Caco-2 (cell line): ENCODE measurements around the gene DNAJB13. TPM values are rescaled to one million over a fixed set of nuclear protein-coding genes. Genes with fewer than 3 reads are reported as not detected.

Experiments
- BruUV-seq: library from RNA; stranded (reverse); fragments of 400-500 nt; replicated peaks from 2 replicates; lab custom pipeline; 2021; lab: Mats Ljungman, UMichigan
- CTCF ChIA-PET: fragments of 300-600 bp; sonication (Branson Sonifier 250); formaldehyde crosslinking; loops from one replicate; lab custom pipeline; 2022; ENCODE audit warnings: antibody characterized with exemption; lab: Charles Lee
- POLR2A ChIA-PET: fragments of 300-600 bp; sonication (Branson Sonifier 250); formaldehyde crosslinking; loops from one replicate; lab custom pipeline; 2022; ENCODE audit warnings: antibody characterized with exemption; lab: Charles Lee
- DNase-seq, 2 experiments: peaks; one replicate each; pipeline versions ENCODE4 v3.0.0 to v3.0.0-alpha.2; 2020 to 2022
- H3K27me3 ChIP-seq: replicated peaks from 2 replicates; pipeline ENCODE4 v1.6.0; 2011; ENCODE audit warnings: low read length; ENCODE audit not compliant: control insufficient read depth, insufficient read depth
- H3K36me3 ChIP-seq: 2 replicates; pipeline ENCODE4 v1.5.1; 2011; ENCODE audit warnings: low read length; ENCODE audit not compliant: control insufficient read depth, insufficient read depth
- H3K4me1 ChIP-seq: fragments of 250-450 bp; sonication (Bioruptor Pico); 2 replicates; pipeline ENCODE4 v1.5.1; 2020; ENCODE audit warnings: mild to moderate bottlenecking
- H3K4me3 ChIP-seq: 2 replicates; pipeline ENCODE4 v1.5.1; 2011; ENCODE audit warnings: low read depth, mild to moderate bottlenecking, control low read depth, low read length
- H3K9me3 ChIP-seq: fragments of 250-450 bp; sonication (Bioruptor Pico); 2 replicates; pipeline ENCODE4 v1.5.1; 2020; ENCODE audit warnings: mild to moderate bottlenecking, moderate library complexity
- H3K27ac Mint-ChIP-seq: one replicate; pipeline ENCODE4 v1.8.0; 2022; ENCODE audit warnings: mixed read lengths; ENCODE audit not compliant: unreplicated experiment
- H3K27me3 Mint-ChIP-seq: one replicate; pipeline ENCODE4 v1.8.0; 2022; ENCODE audit warnings: mixed read lengths; ENCODE audit not compliant: insufficient read depth, unreplicated experiment
- H3K36me3 Mint-ChIP-seq: one replicate; pipeline ENCODE4 v1.8.0; 2022; ENCODE audit warnings: mild to moderate bottlenecking, mixed read lengths; ENCODE audit not compliant: insufficient read depth, unreplicated experiment
- H3K4me1 Mint-ChIP-seq: one replicate; pipeline ENCODE4 v1.8.0; 2022; ENCODE audit warnings: low read depth, mixed read lengths; ENCODE audit not compliant: unreplicated experiment
- H3K4me3 Mint-ChIP-seq: one replicate; pipeline ENCODE4 v1.8.0; 2022; ENCODE audit warnings: mild to moderate bottlenecking, moderate library complexity, mixed read lengths; ENCODE audit not compliant: unreplicated experiment
- H3K9me3 Mint-ChIP-seq: one replicate; pipeline ENCODE4 v1.8.0; 2022; ENCODE audit warnings: mixed read lengths; ENCODE audit not compliant: unreplicated experiment
- CTCF ChIP-seq, 2 experiments: fragments of 200-600 bp in 1 of 2; IDR thresholded peaks; 1 replicate in 1 of 2; 2 replicates in 1 of 2; pipeline versions ENCODE4 v1.5.1 to v1.8.0; 2011 to 2022; ENCODE audit warnings: antibody characterized with exemption in 1 of 2, control low read depth in 1 of 2, inconsistent platforms in 1 of 2, low read depth in 1 of 2, low read length in 1 of 2, mild to moderate bottlenecking in 1 of 2, moderate library complexity in 1 of 2; ENCODE audit not compliant: insufficient read depth in 1 of 2, severe bottlenecking in 1 of 2, unreplicated experiment in 1 of 2
- intact Hi-C: fragments of 100-400 bp; cut with micrococcal nuclease; formaldehyde crosslinking; loops from one replicate; pipeline ENCODE4 v1.10.0; 2022; ENCODE audit not compliant: unreplicated experiment
- total RNA-seq: library from RNA; stranded (reverse); gene quantifications from 2 replicates; pipeline ENCODE4 v1.2.3, GENCODE V29; 2022

DNAJB13 gene
- total RNA-seq, 1 experiment from 2014 or later = 0.52 TPM

- intact Hi-C loops = no loop called here
- POLR2A ChIA-PET = no interaction called here
- H3K9me3 Mint-ChIP-seq = no peaks in the 10 kb centered on the region
- no peak for TF ChIP-seq CTCF (IDR thresholded peaks at IDR 0.05; ENCODE audit: insufficient read depth in 1 of 2, low read depth in 1 of 2, low read length in 1 of 2, severe bottlenecking in 1 of 2, unreplicated experiment in 1 of 2)
- H3K27me3 Mint-ChIP-seq = no peaks in the 10 kb centered on the region
- peaks cover 27% of the 10 kb centered on the region for H3K36me3 Mint-ChIP-seq
- H3K36me3 ChIP-seq = 0 out of 2 replicates have a peak, but pooled peaks cover under 1% of the 10 kb centered on the region
- CTCF ChIA-PET = interaction anchor here (0.5 kb wide), 1 partner anchor 732 kb away, joined by 3 read pairs; no protein-coding TSS in a partner anchor
- H3K27ac Mint-ChIP-seq = no peak overlapping the region
- no peaks in the 10 kb centered on the region for H3K9me3 ChIP-seq
- peak in 1 of 2 experiments; percentile 33 for DNase-seq
- H3K27me3 ChIP-seq = no peaks in the 10 kb centered on the region; the same call in 1 of the 2 replicates
- BruUV-seq = no TSS peak
- no peaks in the 10 kb centered on the region for H3K4me1 ChIP-seq
- no peaks in the 10 kb centered on the region for H3K4me1 Mint-ChIP-seq
- no peak overlapping the region for H3K4me3 ChIP-seq
- no peak overlapping the region for H3K4me3 Mint-ChIP-seq
Measured at GRCh38 chr11:73971175-73971719, 20.4 kb downstream of the DNAJB13 start.

DNA sequence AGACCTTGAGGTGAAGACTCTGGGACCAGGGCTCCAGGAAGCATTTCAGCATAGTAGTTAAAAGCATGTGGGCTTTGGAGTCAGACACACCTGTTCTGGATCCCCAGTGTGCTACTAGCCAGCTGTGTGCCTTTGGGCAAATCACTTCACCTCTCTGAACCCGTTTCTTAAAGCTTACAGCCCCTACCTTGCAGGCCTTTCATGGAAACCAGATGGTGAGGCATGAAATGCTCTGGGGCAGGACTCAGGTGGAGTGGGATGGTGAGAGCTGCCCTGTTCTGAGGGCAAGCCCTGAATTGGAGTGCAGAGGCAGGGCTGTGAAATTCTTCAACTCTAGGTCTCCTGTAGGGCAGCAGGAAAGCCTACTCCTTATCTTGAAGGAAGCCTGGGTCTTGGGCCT, 21.4 kb downstream of the DNAJB13 start:
- Mint-ChIP-seq H3K4me3 (no peak overlapping the region), H3K9me3 (no peaks in the 10 kb centered on the region), H3K27ac (no peak overlapping the region), H3K36me3 (peaks cover 34% of the 10 kb centered on the region), H3K27me3 (no peaks in the 10 kb centered on the region), H3K4me1 (no peaks in the 10 kb centered on the region)
- CTCF ChIA-PET = interaction anchor here (1.1 kb wide), 1 partner anchor 10 kb away, joined by 3 read pairs; the partner anchor contains the start of gene UCP2
- BruUV-seq = no TSS peak
- Histone ChIP-seq H3K4me1 (no peaks in the 10 kb centered on the region), H3K27me3 (no peaks in the 10 kb centered on the region), H3K4me3 (no peak overlapping the region), H3K36me3 (peaks cover 3% of the 10 kb centered on the region; the same call in 1 of the 2 replicates), H3K9me3 (no peaks in the 10 kb centered on the region)
- POLR2A ChIA-PET = interaction anchor here (1.5 kb wide), 1 partner anchor 11 kb away, joined by 13 read pairs; the partner anchor contains the start of gene UCP2
- TF ChIP-seq CTCF (IDR thresholded peaks at IDR 0.05; ENCODE audit: insufficient read depth in 1 of 2, low read depth in 1 of 2, low read length in 1 of 2, severe bottlenecking in 1 of 2, unreplicated experiment in 1 of 2) = no peak
- intact Hi-C loops = no loop called here
- DNase-seq = peak in 1 of 2 experiments; percentile 22

DNA sequence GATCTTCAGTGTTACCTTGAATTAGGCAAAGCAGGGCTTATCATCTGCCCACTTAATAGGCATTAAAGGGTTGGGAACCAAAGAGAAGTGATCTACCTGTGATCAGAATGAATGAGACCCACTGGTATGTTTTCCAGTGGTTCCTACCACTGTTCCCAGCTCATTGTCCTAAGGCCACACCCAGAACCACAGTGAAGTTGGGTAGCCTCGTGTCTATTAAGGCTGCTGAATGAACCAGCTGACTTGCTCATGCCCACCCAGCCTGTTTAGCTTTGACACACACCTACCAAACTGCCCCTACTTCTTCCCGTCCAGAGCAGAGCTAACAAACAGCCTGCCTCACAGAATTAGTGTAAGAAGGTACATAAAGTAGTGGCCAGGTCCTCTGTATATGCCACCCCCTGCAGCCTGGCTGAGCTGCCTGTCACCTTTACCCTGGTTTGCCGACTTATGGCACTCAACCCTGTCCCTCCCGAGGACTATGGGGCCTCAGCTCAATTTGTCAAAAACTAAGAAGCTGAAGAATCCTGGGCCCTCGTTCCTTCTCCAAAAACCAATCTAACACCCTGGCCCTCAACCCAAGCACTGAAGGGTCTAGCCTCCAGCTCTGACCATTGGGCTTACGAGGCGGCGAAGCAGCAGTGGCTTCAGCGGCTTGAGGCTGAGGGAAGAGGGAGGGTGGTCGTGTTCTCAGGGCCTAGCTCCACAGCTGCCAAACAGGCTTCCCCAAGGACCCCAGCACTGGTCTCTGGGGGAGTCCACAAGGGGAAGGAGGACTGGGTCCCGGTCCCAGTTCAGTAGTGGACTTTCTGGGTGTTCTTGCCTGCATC, 22.0 kb downstream of the DNAJB13 start:
- BruUV-seq = TSS peak; percentile 3
- H3K9me3 ChIP-seq = no peaks in the 10 kb centered on the region
- peaks cover 7% of the 10 kb centered on the region; the same call in 1 of the 2 replicates for H3K36me3 ChIP-seq
- H3K4me1 ChIP-seq = no peaks in the 10 kb centered on the region
- no peaks in the 10 kb centered on the region for H3K4me1 Mint-ChIP-seq
- H3K4me3 ChIP-seq = no peak overlapping the region
- CTCF ChIA-PET = interaction anchor here (0.7 to 1.1 kb wide), 2 partner anchors 10 to 283 kb away, joined by 3 to 5 read pairs; partner anchors contain the start of gene UCP2
- no peaks in the 10 kb centered on the region for H3K9me3 Mint-ChIP-seq
- no peaks in the 10 kb centered on the region for H3K27me3 Mint-ChIP-seq
- no peaks in the 10 kb centered on the region for H3K27me3 ChIP-seq
- DNase-seq = peak in 1 of 2 experiments; percentile 35
- peaks cover 39% of the 10 kb centered on the region for H3K36me3 Mint-ChIP-seq
- H3K4me3 Mint-ChIP-seq = no peak overlapping the region
- intact Hi-C loops = no loop called here
- TF ChIP-seq CTCF (IDR thresholded peaks at IDR 0.05; ENCODE audit: insufficient read depth in 1 of 2, low read depth in 1 of 2, low read length in 1 of 2, severe bottlenecking in 1 of 2, unreplicated experiment in 1 of 2) = no peak
- peak overlapping the region; percentile 19 for H3K27ac Mint-ChIP-seq
- POLR2A ChIA-PET = interaction anchor here (0.6 to 1.5 kb wide), 2 partner anchors 10 to 1680 kb away, joined by 3 to 13 read pairs; partner anchors contain the start of gene UCP2
